WTC11 (cell line): ENCODE data around the gene NHLH2. TPM values are rescaled to one million over a fixed set of nuclear protein-coding genes. Genes with fewer than 3 reads are reported as not detected.

ENCODE experiments used
- ATAC-seq: fragments of 200-7000 bp; cut with Tn5 transposase; 2 replicates; pipeline ENCODE4 v1.10.0; 2021; ENCODE audit warnings: mild to moderate bottlenecking, moderate library complexity
- CTCF ChIA-PET: fragments of 300-600 bp; sonication (Branson Sonifier 250); formaldehyde crosslinking; loops from one replicate; lab custom pipeline; 2021; ENCODE audit warnings: antibody characterized with exemption; lab: Charles Lee
- POLR2A ChIA-PET: fragments of 350-600 bp; sonication (Branson Sonifier 250); formaldehyde crosslinking; loops from one replicate; lab custom pipeline; 2021; ENCODE audit warnings: antibody characterized with exemption; lab: Charles Lee
- DNase-seq: peaks from one replicate; pipeline ENCODE4 v3.0.0; 2021; ENCODE audit warnings: low spot score
- H3K27ac Mint-ChIP-seq: 2 replicates; pipeline ENCODE4 v1.8.0; 2021; ENCODE audit warnings: mixed read lengths
- H3K27me3 Mint-ChIP-seq: 2 replicates; pipeline ENCODE4 v1.8.0; 2021; ENCODE audit warnings: low read depth, mild to moderate bottlenecking, moderate library complexity, mixed read lengths
- H3K36me3 Mint-ChIP-seq: 2 replicates; pipeline ENCODE4 v1.8.0; 2021; ENCODE audit warnings: mixed read lengths
- H3K4me1 Mint-ChIP-seq: 2 replicates; pipeline ENCODE4 v1.8.0; 2022; ENCODE audit warnings: mixed read lengths
- H3K4me3 Mint-ChIP-seq: 2 replicates; pipeline ENCODE4 v1.8.0; 2021; ENCODE audit warnings: mild to moderate bottlenecking, moderate library complexity, mixed read lengths
- H3K9me3 Mint-ChIP-seq: 2 replicates; pipeline ENCODE4 v1.8.0; 2021; ENCODE audit warnings: mixed read lengths
- ELF4 ChIP-seq: sonication (generic); formaldehyde crosslinking; IDR thresholded peaks from 2 replicates; pipeline ENCODE4 v1.8.1; 2022; ENCODE audit warnings: low read depth, mild to moderate bottlenecking, moderate library complexity, missing genetic modification reagents
- ESRRA ChIP-seq: sonication (generic); formaldehyde crosslinking; IDR thresholded peaks from 2 replicates; pipeline ENCODE4 v1.8.1; 2022; ENCODE audit warnings: mild to moderate bottlenecking, missing genetic modification reagents, borderline replicate concordance
- FOXK1 ChIP-seq: sonication (generic); formaldehyde crosslinking; IDR thresholded peaks from 2 replicates; pipeline ENCODE4 v1.8.0; 2022; ENCODE audit warnings: mild to moderate bottlenecking, moderate library complexity, missing genetic modification reagents
- MYBL2 ChIP-seq: sonication (generic); formaldehyde crosslinking; IDR thresholded peaks from 2 replicates; pipeline ENCODE4 v1.8.1; 2023; ENCODE audit warnings: mild to moderate bottlenecking, moderate library complexity, missing genetic modification reagents
- NFE2L1 ChIP-seq: sonication (generic); formaldehyde crosslinking; IDR thresholded peaks from 2 replicates; pipeline ENCODE4 v1.8.1; 2023; ENCODE audit warnings: missing genetic modification reagents
- NR3C1 ChIP-seq: sonication (generic); formaldehyde crosslinking; conservative IDR thresholded peaks from 2 replicates; pipeline ENCODE4 v1.8.1; 2023; ENCODE audit warnings: low read depth, mild to moderate bottlenecking, missing genetic modification reagents
- RELA ChIP-seq: sonication (generic); formaldehyde crosslinking; IDR thresholded peaks from 2 replicates; pipeline ENCODE4 v1.8.1; 2022; ENCODE audit warnings: missing genetic modification reagents, mild to moderate bottlenecking, borderline replicate concordance
- RORB ChIP-seq: fragments of 250-450 bp; sonication (Bioruptor Pico); IDR thresholded peaks from 2 replicates; pipeline ENCODE4 v1.9.0; 2021; ENCODE audit warnings: mild to moderate bottlenecking
- ZNF138 ChIP-seq: sonication (generic); formaldehyde crosslinking; conservative IDR thresholded peaks from 2 replicates; pipeline ENCODE4 v1.8.1; 2022; ENCODE audit warnings: mild to moderate bottlenecking, moderate library complexity, missing genetic modification reagents
- ZNF423 ChIP-seq: fragments of 250-450 bp; sonication (Bioruptor Pico); IDR thresholded peaks from 2 replicates; pipeline ENCODE4 v2.1.2; 2022; ENCODE audit warnings: mild to moderate bottlenecking, moderate library complexity
- total RNA-seq: library from RNA; stranded (reverse); gene quantifications from 3 replicates; pipeline ENCODE4 v1.2.3, GENCODE V29; 2021
- TF ChIP-seq, protein P1 (sequence below): fragments of 250-450 bp; sonication (Bioruptor Pico); IDR thresholded peaks from 2 replicates; pipeline ENCODE4 v1.9.0; 2021; ENCODE audit warnings: mild to moderate bottlenecking, borderline replicate concordance
- TF ChIP-seq, protein P2 (sequence below): sonication (generic); formaldehyde crosslinking; IDR thresholded peaks from 2 replicates; pipeline ENCODE4 v1.8.0; 2022; ENCODE audit warnings: mild to moderate bottlenecking, missing genetic modification reagents
- TF ChIP-seq, protein P3 (sequence below): sonication (generic); formaldehyde crosslinking; IDR thresholded peaks from 2 replicates; pipeline ENCODE4 v1.8.1; 2022; ENCODE audit warnings: low read depth, missing genetic modification reagents, borderline replicate concordance
- TF ChIP-seq, protein P4 (sequence below): fragments of 250-450 bp; sonication (Bioruptor Pico); IDR thresholded peaks from 2 replicates; pipeline ENCODE4 v1.8.0; 2021; ENCODE audit warnings: mild to moderate bottlenecking
- TF ChIP-seq, protein P5 (sequence below): fragments of 250-450 bp; sonication (Bioruptor Pico); conservative IDR thresholded peaks from 2 replicates; pipeline ENCODE4 v1.9.0; 2021; ENCODE audit warnings: mild to moderate bottlenecking
- TF ChIP-seq, protein P6 (sequence below): sonication (generic); formaldehyde crosslinking; conservative IDR thresholded peaks from 2 replicates; pipeline ENCODE4 v1.8.1; 2022; ENCODE audit warnings: mild to moderate bottlenecking, missing genetic modification reagents
- TF ChIP-seq, protein P7 (sequence below): sonication (generic); formaldehyde crosslinking; IDR thresholded peaks from 2 replicates; pipeline ENCODE4 v1.8.0; 2023; ENCODE audit warnings: missing genetic modification reagents
- TF ChIP-seq, protein P8 (sequence below): sonication (generic); formaldehyde crosslinking; IDR thresholded peaks from 2 replicates; pipeline ENCODE4 v1.8.0; 2023; ENCODE audit warnings: mild to moderate bottlenecking, missing genetic modification reagents

Gene NHLH2
- total RNA-seq, 1 experiment from 2014 or later = 4.3 TPM

DNA sequence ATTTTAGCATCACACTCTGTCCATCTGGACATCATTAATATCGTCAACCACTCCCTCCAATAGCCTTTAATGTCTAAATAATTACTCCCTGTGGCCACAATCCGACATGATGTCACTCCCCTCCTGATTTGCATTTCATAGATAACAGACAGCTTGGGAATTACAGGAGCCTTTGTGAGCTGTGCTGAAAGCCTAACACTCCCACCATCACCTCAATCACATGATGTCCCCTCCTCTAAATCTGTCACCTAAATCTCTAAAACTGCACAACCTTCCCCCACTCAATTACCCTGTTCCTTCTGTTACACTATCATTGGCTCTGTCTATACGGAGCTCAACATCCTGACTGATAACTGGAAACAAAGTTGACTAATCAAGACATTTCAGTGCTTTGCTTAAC lies 14.3 kb downstream of the NHLH2 start (continued):
- TF ChIP-seq RELA (CRISPR knock-in tag) (no peak), ESRRA (CRISPR knock-in tag) (no peak), ZNF423 (no peak), NFE2L1 (CRISPR knock-in tag) (no peak)
- TF ChIP-seq, protein P1, sequence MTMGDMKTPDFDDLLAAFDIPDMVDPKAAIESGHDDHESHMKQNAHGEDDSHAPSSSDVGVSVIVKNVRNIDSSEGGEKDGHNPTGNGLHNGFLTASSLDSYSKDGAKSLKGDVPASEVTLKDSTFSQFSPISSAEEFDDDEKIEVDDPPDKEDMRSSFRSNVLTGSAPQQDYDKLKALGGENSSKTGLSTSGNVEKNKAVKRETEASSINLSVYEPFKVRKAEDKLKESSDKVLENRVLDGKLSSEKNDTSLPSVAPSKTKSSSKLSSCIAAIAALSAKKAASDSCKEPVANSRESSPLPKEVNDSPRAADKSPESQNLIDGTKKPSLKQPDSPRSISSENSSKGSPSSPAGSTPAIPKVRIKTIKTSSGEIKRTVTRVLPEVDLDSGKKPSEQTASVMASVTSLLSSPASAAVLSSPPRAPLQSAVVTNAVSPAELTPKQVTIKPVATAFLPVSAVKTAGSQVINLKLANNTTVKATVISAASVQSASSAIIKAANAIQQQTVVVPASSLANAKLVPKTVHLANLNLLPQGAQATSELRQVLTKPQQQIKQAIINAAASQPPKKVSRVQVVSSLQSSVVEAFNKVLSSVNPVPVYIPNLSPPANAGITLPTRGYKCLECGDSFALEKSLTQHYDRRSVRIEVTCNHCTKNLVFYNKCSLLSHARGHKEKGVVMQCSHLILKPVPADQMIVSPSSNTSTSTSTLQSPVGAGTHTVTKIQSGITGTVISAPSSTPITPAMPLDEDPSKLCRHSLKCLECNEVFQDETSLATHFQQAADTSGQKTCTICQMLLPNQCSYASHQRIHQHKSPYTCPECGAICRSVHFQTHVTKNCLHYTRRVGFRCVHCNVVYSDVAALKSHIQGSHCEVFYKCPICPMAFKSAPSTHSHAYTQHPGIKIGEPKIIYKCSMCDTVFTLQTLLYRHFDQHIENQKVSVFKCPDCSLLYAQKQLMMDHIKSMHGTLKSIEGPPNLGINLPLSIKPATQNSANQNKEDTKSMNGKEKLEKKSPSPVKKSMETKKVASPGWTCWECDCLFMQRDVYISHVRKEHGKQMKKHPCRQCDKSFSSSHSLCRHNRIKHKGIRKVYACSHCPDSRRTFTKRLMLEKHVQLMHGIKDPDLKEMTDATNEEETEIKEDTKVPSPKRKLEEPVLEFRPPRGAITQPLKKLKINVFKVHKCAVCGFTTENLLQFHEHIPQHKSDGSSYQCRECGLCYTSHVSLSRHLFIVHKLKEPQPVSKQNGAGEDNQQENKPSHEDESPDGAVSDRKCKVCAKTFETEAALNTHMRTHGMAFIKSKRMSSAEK (CRISPR knock-in tag) = no peak

DNA sequence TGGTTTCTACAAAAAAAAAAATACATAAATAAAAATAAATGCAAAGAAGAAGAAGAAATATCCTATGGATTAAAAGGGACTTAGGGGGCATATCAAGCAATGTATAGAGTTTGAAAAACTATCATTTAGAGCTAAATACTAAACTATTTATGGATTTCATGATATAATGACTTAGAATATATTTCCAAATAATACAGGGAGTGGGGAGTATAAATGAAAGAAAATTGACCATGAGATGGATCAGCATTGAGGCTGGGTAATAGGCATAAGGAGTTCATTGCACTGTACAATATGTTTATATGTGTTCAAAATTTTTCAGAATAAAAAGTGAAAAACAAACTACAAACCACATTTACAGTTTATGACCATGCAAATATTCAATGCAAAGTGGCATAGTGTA lies 18.8 kb downstream of the NHLH2 start:
- no peak for ATAC-seq
- ChIA-PET CTCF (interaction anchor here (0.8 kb wide), 1 partner anchor 14 kb away, joined by 4 read pairs; no protein-coding TSS in a partner anchor), POLR2A (no interaction called here)
- Mint-ChIP-seq H3K4me1 (0 out of 2 replicates have a peak, but pooled peaks cover 4% of the 10 kb centered on the region), H3K4me3 (no peak overlapping the region), H3K9me3 (no peaks in the 10 kb centered on the region), H3K36me3 (no peaks in the 10 kb centered on the region), H3K27ac (no peak overlapping the region), H3K27me3 (peaks cover 2% of the 10 kb centered on the region)
- DNase-seq = no peak
- TF ChIP-seq, protein P2, sequence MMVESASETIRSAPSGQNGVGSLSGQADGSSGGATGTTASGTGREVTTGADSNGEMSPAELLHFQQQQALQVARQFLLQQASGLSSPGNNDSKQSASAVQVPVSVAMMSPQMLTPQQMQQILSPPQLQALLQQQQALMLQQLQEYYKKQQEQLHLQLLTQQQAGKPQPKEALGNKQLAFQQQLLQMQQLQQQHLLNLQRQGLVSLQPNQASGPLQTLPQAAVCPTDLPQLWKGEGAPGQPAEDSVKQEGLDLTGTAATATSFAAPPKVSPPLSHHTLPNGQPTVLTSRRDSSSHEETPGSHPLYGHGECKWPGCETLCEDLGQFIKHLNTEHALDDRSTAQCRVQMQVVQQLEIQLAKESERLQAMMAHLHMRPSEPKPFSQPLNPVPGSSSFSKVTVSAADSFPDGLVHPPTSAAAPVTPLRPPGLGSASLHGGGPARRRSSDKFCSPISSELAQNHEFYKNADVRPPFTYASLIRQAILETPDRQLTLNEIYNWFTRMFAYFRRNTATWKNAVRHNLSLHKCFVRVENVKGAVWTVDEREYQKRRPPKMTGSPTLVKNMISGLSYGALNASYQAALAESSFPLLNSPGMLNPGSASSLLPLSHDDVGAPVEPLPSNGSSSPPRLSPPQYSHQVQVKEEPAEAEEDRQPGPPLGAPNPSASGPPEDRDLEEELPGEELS (CRISPR knock-in tag) = no peak
- TF ChIP-seq, protein P3, sequence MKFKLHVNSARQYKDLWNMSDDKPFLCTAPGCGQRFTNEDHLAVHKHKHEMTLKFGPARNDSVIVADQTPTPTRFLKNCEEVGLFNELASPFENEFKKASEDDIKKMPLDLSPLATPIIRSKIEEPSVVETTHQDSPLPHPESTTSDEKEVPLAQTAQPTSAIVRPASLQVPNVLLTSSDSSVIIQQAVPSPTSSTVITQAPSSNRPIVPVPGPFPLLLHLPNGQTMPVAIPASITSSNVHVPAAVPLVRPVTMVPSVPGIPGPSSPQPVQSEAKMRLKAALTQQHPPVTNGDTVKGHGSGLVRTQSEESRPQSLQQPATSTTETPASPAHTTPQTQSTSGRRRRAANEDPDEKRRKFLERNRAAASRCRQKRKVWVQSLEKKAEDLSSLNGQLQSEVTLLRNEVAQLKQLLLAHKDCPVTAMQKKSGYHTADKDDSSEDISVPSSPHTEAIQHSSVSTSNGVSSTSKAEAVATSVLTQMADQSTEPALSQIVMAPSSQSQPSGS (CRISPR knock-in tag) = no peak
- TF ChIP-seq ZNF138 (CRISPR knock-in tag) (no peak), FOXK1 (CRISPR knock-in tag) (no peak), RORB (no peak), NR3C1 (CRISPR knock-in tag) (no peak), MYBL2 (CRISPR knock-in tag) (no peak), ELF4 (CRISPR knock-in tag) (no peak)
- TF ChIP-seq, protein P4, sequence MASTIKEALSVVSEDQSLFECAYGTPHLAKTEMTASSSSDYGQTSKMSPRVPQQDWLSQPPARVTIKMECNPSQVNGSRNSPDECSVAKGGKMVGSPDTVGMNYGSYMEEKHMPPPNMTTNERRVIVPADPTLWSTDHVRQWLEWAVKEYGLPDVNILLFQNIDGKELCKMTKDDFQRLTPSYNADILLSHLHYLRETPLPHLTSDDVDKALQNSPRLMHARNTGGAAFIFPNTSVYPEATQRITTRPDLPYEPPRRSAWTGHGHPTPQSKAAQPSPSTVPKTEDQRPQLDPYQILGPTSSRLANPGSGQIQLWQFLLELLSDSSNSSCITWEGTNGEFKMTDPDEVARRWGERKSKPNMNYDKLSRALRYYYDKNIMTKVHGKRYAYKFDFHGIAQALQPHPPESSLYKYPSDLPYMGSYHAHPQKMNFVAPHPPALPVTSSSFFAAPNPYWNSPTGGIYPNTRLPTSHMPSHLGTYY (CRISPR knock-in tag) = no peak
- TF ChIP-seq, protein P5, sequence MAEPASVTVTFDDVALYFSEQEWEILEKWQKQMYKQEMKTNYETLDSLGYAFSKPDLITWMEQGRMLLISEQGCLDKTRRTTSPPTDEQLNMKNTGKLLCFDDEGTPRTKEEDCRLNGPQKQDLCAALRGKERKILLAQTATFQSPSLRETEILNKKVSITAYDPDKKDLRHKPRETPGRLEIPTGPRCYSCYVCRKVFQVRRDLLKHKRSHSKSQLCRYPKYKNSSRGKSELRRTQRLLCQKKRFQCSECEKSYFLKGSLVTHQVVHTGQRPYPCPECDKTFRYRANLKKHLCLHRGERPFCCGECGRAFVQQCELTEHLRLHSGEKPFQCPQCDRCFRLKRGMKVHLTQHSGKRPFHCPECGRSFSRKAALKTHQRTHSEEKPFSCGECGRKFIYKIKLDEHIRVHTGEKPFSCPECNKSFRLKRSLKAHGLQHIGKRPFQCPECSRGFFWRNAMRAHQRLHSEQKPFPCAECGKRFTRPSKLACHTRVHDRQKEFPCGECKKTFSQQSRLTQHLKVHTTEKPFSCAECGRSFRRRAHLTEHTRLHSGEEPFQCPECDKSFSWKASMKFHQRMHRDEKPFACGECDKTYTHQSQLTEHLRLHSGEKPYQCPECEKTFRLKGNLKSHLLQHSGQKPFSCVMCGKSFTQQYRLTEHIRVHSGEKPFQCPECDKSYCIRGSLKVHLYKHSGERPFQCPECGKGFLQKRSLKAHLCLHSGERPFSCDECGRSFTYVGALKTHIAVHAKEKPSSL (CRISPR knock-in tag) = no peak
- TF ChIP-seq, protein P6, sequence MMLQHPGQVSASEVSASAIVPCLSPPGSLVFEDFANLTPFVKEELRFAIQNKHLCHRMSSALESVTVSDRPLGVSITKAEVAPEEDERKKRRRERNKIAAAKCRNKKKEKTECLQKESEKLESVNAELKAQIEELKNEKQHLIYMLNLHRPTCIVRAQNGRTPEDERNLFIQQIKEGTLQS (CRISPR knock-in tag) = no peak
- TF ChIP-seq, protein P7, sequence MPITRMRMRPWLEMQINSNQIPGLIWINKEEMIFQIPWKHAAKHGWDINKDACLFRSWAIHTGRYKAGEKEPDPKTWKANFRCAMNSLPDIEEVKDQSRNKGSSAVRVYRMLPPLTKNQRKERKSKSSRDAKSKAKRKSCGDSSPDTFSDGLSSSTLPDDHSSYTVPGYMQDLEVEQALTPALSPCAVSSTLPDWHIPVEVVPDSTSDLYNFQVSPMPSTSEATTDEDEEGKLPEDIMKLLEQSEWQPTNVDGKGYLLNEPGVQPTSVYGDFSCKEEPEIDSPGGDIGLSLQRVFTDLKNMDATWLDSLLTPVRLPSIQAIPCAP (CRISPR knock-in tag) = no peak
- TF ChIP-seq, protein P8, sequence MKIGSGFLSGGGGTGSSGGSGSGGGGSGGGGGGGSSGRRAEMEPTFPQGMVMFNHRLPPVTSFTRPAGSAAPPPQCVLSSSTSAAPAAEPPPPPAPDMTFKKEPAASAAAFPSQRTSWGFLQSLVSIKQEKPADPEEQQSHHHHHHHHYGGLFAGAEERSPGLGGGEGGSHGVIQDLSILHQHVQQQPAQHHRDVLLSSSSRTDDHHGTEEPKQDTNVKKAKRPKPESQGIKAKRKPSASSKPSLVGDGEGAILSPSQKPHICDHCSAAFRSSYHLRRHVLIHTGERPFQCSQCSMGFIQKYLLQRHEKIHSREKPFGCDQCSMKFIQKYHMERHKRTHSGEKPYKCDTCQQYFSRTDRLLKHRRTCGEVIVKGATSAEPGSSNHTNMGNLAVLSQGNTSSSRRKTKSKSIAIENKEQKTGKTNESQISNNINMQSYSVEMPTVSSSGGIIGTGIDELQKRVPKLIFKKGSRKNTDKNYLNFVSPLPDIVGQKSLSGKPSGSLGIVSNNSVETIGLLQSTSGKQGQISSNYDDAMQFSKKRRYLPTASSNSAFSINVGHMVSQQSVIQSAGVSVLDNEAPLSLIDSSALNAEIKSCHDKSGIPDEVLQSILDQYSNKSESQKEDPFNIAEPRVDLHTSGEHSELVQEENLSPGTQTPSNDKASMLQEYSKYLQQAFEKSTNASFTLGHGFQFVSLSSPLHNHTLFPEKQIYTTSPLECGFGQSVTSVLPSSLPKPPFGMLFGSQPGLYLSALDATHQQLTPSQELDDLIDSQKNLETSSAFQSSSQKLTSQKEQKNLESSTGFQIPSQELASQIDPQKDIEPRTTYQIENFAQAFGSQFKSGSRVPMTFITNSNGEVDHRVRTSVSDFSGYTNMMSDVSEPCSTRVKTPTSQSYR (CRISPR knock-in tag) = no peak
